Measurements from ENCODE around the gene PIK3R6.
A peak's percentile ranks its signal among the peaks of the same experiment; 100 is the strongest.

The PIK3R6 gene

GRCh38 chr17:8821446-8822105 lies 45.9 kb downstream of the PIK3R6 start:
- no peak for DNase-seq (ENCODE audit: extremely low read depth, insufficient read length)
- no peak overlapping the region for H3K4me3 ChIP-seq (replicated peaks; ENCODE audit: low read depth, low read length)
- TF ChIP-seq CTCF (IDR thresholded peaks at IDR 0.05; ENCODE audit: insufficient read depth, low read length, poor library complexity, severe bottlenecking): no peak
- no peaks in the 10 kb centered on the region for H3K27me3 ChIP-seq (replicated peaks; ENCODE audit: control insufficient read depth, insufficient read depth, low read length)
- peaks cover 41% of the 10 kb centered on the region for H3K36me3 ChIP-seq (ENCODE audit: control insufficient read depth, insufficient read depth, low read length)

- H3K27me3 ChIP-seq (replicated peaks; ENCODE audit: control insufficient read depth, insufficient read depth, low read length): no peaks in the 10 kb centered on the region
- H3K4me3 ChIP-seq (replicated peaks; ENCODE audit: low read depth, low read length): no peak overlapping the region
- peaks cover 41% of the 10 kb centered on the region for H3K36me3 ChIP-seq (ENCODE audit: control insufficient read depth, insufficient read depth, low read length)
- TF ChIP-seq CTCF (IDR thresholded peaks at IDR 0.05; ENCODE audit: insufficient read depth, low read length, poor library complexity, severe bottlenecking): no peak
- DNase-seq (ENCODE audit: extremely low read depth, insufficient read length): no peak
These were observed 47.0 kb downstream of the PIK3R6 start for GRCh38 chr17:8820311-8821010.

GRCh38 chr17:8818654-8819330 lies 48.7 kb downstream of the PIK3R6 start:
- no peak for DNase-seq (ENCODE audit: extremely low read depth, insufficient read length)
- no peak overlapping the region for H3K4me3 ChIP-seq (replicated peaks; ENCODE audit: low read depth, low read length)

GRCh38 chr17:8818047-8818446 lies 49.4 kb downstream of the PIK3R6 start:
- H3K36me3 ChIP-seq (ENCODE audit: control insufficient read depth, insufficient read depth, low read length): peaks cover 39% of the 10 kb centered on the region
- TF ChIP-seq CTCF (IDR thresholded peaks at IDR 0.05; ENCODE audit: insufficient read depth, low read length, poor library complexity, severe bottlenecking): no peak

More at GRCh38 chr17:8818654-8819330, 48.7 kb downstream of the PIK3R6 start:
- TF ChIP-seq CTCF (IDR thresholded peaks at IDR 0.05; ENCODE audit: insufficient read depth, low read length, poor library complexity, severe bottlenecking): no peak
- Histone ChIP-seq H3K36me3 (ENCODE audit: control insufficient read depth, insufficient read depth, low read length) (peaks cover 41% of the 10 kb centered on the region), H3K27me3 (replicated peaks; ENCODE audit: control insufficient read depth, insufficient read depth, low read length) (no peaks in the 10 kb centered on the region)

GRCh38 chr17:8806926-8807550 lies 60.4 kb downstream of the PIK3R6 start:
- Histone ChIP-seq H3K36me3 (ENCODE audit: control insufficient read depth, insufficient read depth, low read length) (peaks cover 34% of the 10 kb centered on the region), H3K4me3 (replicated peaks; ENCODE audit: low read depth, low read length) (no peak overlapping the region), H3K27me3 (replicated peaks; ENCODE audit: control insufficient read depth, insufficient read depth, low read length) (no peaks in the 10 kb centered on the region)
- no peak for TF ChIP-seq CTCF (IDR thresholded peaks at IDR 0.05; ENCODE audit: insufficient read depth, low read length, poor library complexity, severe bottlenecking)
- peak; percentile 85 for DNase-seq (ENCODE audit: extremely low read depth, insufficient read length)

More at GRCh38 chr17:8818047-8818446, 49.4 kb downstream of the PIK3R6 start:
- Histone ChIP-seq H3K27me3 (replicated peaks; ENCODE audit: control insufficient read depth, insufficient read depth, low read length) (no peaks in the 10 kb centered on the region), H3K4me3 (replicated peaks; ENCODE audit: low read depth, low read length) (no peak overlapping the region)
- DNase-seq (ENCODE audit: extremely low read depth, insufficient read length): no peak
